Lower lobe of right lung (tissue), 2 donors: Measurements from ENCODE around the gene STARD9. TPM values are rescaled to one million over a fixed set of nuclear protein-coding genes. Genes with fewer than 3 reads are reported as not detected.
A peak's percentile ranks its signal among the peaks of the same experiment; 100 is the strongest.
"Not testable (repeated sequence)": the region's sequence is repeated elsewhere in the genome, so short reads cannot be mapped to it uniquely, and the experiment has no call there.

ENCODE experiments used
- ATAC-seq, 2 donors: fragments of 200-7000 bp; cut with Tn5 transposase; one replicate each; pipeline ENCODE4 v1.9.1; 2020 to 2022; ENCODE audit warnings: mild to moderate bottlenecking in 2 of 2, moderate library complexity in 2 of 2
- DNase-seq: peaks from one replicate; pipeline ENCODE4 v3.0.0-alpha.2; 2020
- H3K27ac ChIP-seq: fragments of 200-600 bp; one replicate; pipeline ENCODE4 v1.8.0; 2022
- H3K27me3 ChIP-seq: fragments of 200-600 bp; one replicate; pipeline ENCODE4 v1.8.0; 2022; ENCODE audit warnings: low read depth
- H3K36me3 ChIP-seq: fragments of 200-600 bp; one replicate; pipeline ENCODE4 v1.8.0; 2022; ENCODE audit warnings: mild to moderate bottlenecking
- H3K4me1 ChIP-seq: fragments of 200-600 bp; one replicate; pipeline ENCODE4 v1.8.0; 2022
- H3K4me3 ChIP-seq: fragments of 200-600 bp; one replicate; pipeline ENCODE4 v1.8.0; 2022; ENCODE audit warnings: mild to moderate bottlenecking
- H3K9me3 ChIP-seq: fragments of 200-600 bp; one replicate; pipeline ENCODE4 v1.8.0; 2022
- CTCF ChIP-seq: fragments of 200-600 bp; IDR thresholded peaks from one replicate; pipeline ENCODE4 v1.8.0; 2022; ENCODE audit warnings: antibody characterized with exemption, mild to moderate bottlenecking
- intact Hi-C: fragments of 100-400 bp; cut with DNase I; formaldehyde crosslinking; loops from one replicate; pipeline ENCODE4 v1.11.0; 2022
- total RNA-seq: library from RNA; stranded (reverse); fragmentation: NEBNext Ultra II Directional; extraction: Animal tissue kit (Norgen Biotek cat#: 25700); gene quantifications from one replicate; pipeline ENCODE4 v1.2.1, GENCODE V29; 2021
- donor health status: DM: no; HTN: yes; CAD: no; lungs with severe emphysema.

STARD9 gene
- total RNA-seq, 1 donor from 2014 or later: 21.9 TPM

GRCh38 chr15:42591238-42591934 is 16.0 kb downstream of the STARD9 start:
- peak; percentile 55 to 78 for ATAC-seq
- Histone ChIP-seq H3K4me3 (no peak overlapping the region), H3K9me3 (no peaks in the 10 kb centered on the region), H3K27me3 (no peaks in the 10 kb centered on the region), H3K4me1 (peaks cover 33% of the 10 kb centered on the region), H3K36me3 (peaks cover 10% of the 10 kb centered on the region), H3K27ac (no peak overlapping the region)
- peak; percentile 35 for TF ChIP-seq CTCF
- intact Hi-C loops: no loop called here
- no peak for DNase-seq

GRCh38 chr15:42592716-42593115 is 17.3 kb downstream of the STARD9 start:
- Histone ChIP-seq H3K27me3 (no peaks in the 10 kb centered on the region), H3K4me1 (peaks cover 44% of the 10 kb centered on the region), H3K27ac (peak overlapping the region; percentile 19), H3K36me3 (peaks cover 1% of the 10 kb centered on the region), H3K9me3 (no peaks in the 10 kb centered on the region), H3K4me3 (no peak overlapping the region)
- no peak for DNase-seq
- intact Hi-C loops: no loop called here
- no peak for ATAC-seq
- no peak for TF ChIP-seq CTCF

GRCh38 chr15:42593143-42593542 is 17.7 kb downstream of the STARD9 start:
- Histone ChIP-seq H3K4me3 (no peak overlapping the region), H3K4me1 (peaks cover 42% of the 10 kb centered on the region), H3K27me3 (no peaks in the 10 kb centered on the region), H3K27ac (peak overlapping the region; percentile 19), H3K36me3 (no peaks in the 10 kb centered on the region), H3K9me3 (no peaks in the 10 kb centered on the region)
- no peak for DNase-seq
- peak in 1 of 2 donors; percentile 34 for ATAC-seq
- intact Hi-C loops: no loop called here
- no peak for TF ChIP-seq CTCF

- ATAC-seq: no peak
- H3K36me3 ChIP-seq: no peaks in the 10 kb centered on the region
- DNase-seq: no peak
- H3K4me3 ChIP-seq: no peak overlapping the region
- H3K27ac ChIP-seq: peak overlapping the region; percentile 19
- TF ChIP-seq CTCF: no peak
- no peaks in the 10 kb centered on the region for H3K9me3 ChIP-seq
- peaks cover 42% of the 10 kb centered on the region for H3K4me1 ChIP-seq
- intact Hi-C loops: no loop called here
- H3K27me3 ChIP-seq: no peaks in the 10 kb centered on the region
Measured at GRCh38 chr15:42594095-42594494, 18.7 kb downstream of the STARD9 start.

- ATAC-seq (peak in 1 of 2 donors; percentile 38), DNase-seq (no peak)
- peaks cover 42% of the 10 kb centered on the region for H3K4me1 ChIP-seq
- no peak for TF ChIP-seq CTCF
- H3K36me3 ChIP-seq: no peaks in the 10 kb centered on the region
- no peaks in the 10 kb centered on the region for H3K9me3 ChIP-seq
- no peak overlapping the region for H3K4me3 ChIP-seq
- intact Hi-C loops: no loop called here
- no peaks in the 10 kb centered on the region for H3K27me3 ChIP-seq
- no peak overlapping the region for H3K27ac ChIP-seq
Measured at GRCh38 chr15:42595626-42596240, 20.3 kb downstream of the STARD9 start.

- H3K9me3 ChIP-seq, H3K27ac ChIP-seq, H3K4me3 ChIP-seq, DNase-seq, H3K36me3 ChIP-seq, H3K27me3 ChIP-seq, intact Hi-C loops, ATAC-seq: not testable (repeated sequence)
- H3K4me1 ChIP-seq: peaks cover 41% of the 10 kb centered on the region
Measured at GRCh38 chr15:42601316-42601715, 25.9 kb downstream of the STARD9 start.
